H1 (cell line): ENCODE measurements around the gene DCTN2. TPM values are rescaled to one million over a fixed set of nuclear protein-coding genes. Genes with fewer than 3 reads are reported as not detected.

ENCODE experiments used
- CHD7 ChIP-seq: fragments of 300-600 bp; sonication (generic); IDR thresholded peaks from 2 replicates; pipeline ENCODE4 v1.7.1; 2012; ENCODE audit warnings: low read length, moderate library complexity, mild to moderate bottlenecking, inconsistent platforms; ENCODE audit not compliant: insufficient replicate concordance
- KDM4A ChIP-seq: IDR thresholded peaks from one replicate; pipeline ENCODE4 v1.7.1; 2012; ENCODE audit warnings: low read depth, mild to moderate bottlenecking, moderate library complexity, low read length, inconsistent platforms; ENCODE audit not compliant: severe bottlenecking
- PHF8 ChIP-seq: fragments of 200-600 bp; sonication (generic); conservative IDR thresholded peaks from 2 replicates; pipeline ENCODE4 v1.7.1; 2012; ENCODE audit warnings: low read depth, mild to moderate bottlenecking, inconsistent platforms, low read length, moderate library complexity
- polyA plus RNA-seq, 7 experiments: library from polyadenylated mRNA; depleted of rRNA in 3 of 7; stranded (reverse) in 5 of 7; unstranded in 2 of 7; fragments of >200 nt in 5 of 7; fragments of 200-250 nt in 2 of 7; gene quantifications; 1 replicate in 5 of 7; 2 replicates in 1 of 7; 4 replicates in 1 of 7; pipeline versions ENCODE4 v1.2.1 to v1.2.3, GENCODE V29; 2011 to 2013; ENCODE audit warnings: missing spikeins in 2 of 7, mixed read lengths in 2 of 7
- total RNA-seq: library from RNA; stranded (reverse); fragmentation: NEBNext Ultra II Directional; extraction: Animal tissue kit (Norgen Biotek cat#: 25700); gene quantifications from 2 replicates; pipeline ENCODE4 v1.2.1, GENCODE V29; 2021

Gene DCTN2
- total and polyA plus RNA-seq, 2 of the 8 experiments (the other 6 are each of a cell fraction or from before 2014, with no cell fraction given): 90.3 to 91.9 TPM

- TF ChIP-seq CHD7 (no peak), PHF8 (no peak), KDM4A (no peak)
Measured at GRCh38 chr12:57586832-57587429, 39.9 kb upstream of the DCTN2 start (continued).
